PC-3 (cell line): Measurements from ENCODE around the gene PDAP1.

Source experiments
- CTCF ChIP-seq: fragments of 300-600 bp; sonication (generic); conservative IDR thresholded peaks from 2 replicates; pipeline ENCODE4 v1.5.1; 2017; ENCODE audit warnings: antibody characterized with exemption, low read depth, mild to moderate bottlenecking, low read length
- EZH2 ChIP-seq: fragments of 300-600 bp; sonication (generic); IDR thresholded peaks from one replicate; pipeline ENCODE4 v1.6.1; 2017; ENCODE audit warnings: antibody characterized with exemption, mild to moderate bottlenecking, low read length; ENCODE audit not compliant: unreplicated experiment
- EZH2phosphoT487 ChIP-seq: fragments of 300-600 bp; sonication (generic); IDR thresholded peaks from 2 replicates; pipeline ENCODE4 v1.6.1; 2018; ENCODE audit warnings: mild to moderate bottlenecking, antibody characterized with exemption, low read length, borderline replicate concordance

- no peak for TF ChIP-seq CTCF
- TF ChIP-seq EZH2phosphoT487 = no peak
- no peak for TF ChIP-seq EZH2
Measured at GRCh38 chr7:99440195-99440594, 31.8 kb upstream of the PDAP1 start.
